ENCODE results near the gene TNF.

Gene TNF

GRCh38 chr6:31533455-31533841 is 41.9 kb upstream of the TNF start:
- Histone ChIP-seq H4K20me1 (ENCODE audit: control insufficient read depth, insufficient read depth, low read depth, low read length) (peaks cover 35% of the 10 kb centered on the region), H3K36me3 (ENCODE audit: control insufficient read depth, low read length) (peaks cover 91% of the 10 kb centered on the region)

GRCh38 chr6:31534011-31534410 is 41.4 kb upstream of the TNF start:
- no peaks in the 10 kb centered on the region for H3K27me3 ChIP-seq (ENCODE audit: control insufficient read depth, low read length)
- peaks cover 12% of the 10 kb centered on the region for H3K4me1 ChIP-seq (ENCODE audit: control insufficient read depth, low read length)
- H4K20me1 ChIP-seq (ENCODE audit: control insufficient read depth, insufficient read depth, low read depth, low read length) = peaks cover 41% of the 10 kb centered on the region
- H3K9me3 ChIP-seq (ENCODE audit: control insufficient read depth, insufficient read depth, low read length) = no peaks in the 10 kb centered on the region
- no peak for TF ChIP-seq EZH2phosphoT487 (IDR thresholded peaks at IDR 0.05; ENCODE audit: borderline replicate concordance, low read length)
- TF ChIP-seq CTCF (IDR thresholded peaks at IDR 0.05; ENCODE audit: low read depth, low read length, poor library complexity, severe bottlenecking) = no peak
- H3K36me3 ChIP-seq (ENCODE audit: control insufficient read depth, low read length) = peaks cover 96% of the 10 kb centered on the region
- no peak overlapping the region for H3K4me3 ChIP-seq (ENCODE audit: low read length)
- H3K79me2 ChIP-seq (ENCODE audit: control insufficient read depth, low read length) = peaks cover 56% of the 10 kb centered on the region
- H3K9me2 ChIP-seq (replicated peaks; ENCODE audit: control insufficient read depth, low read length) = no peaks in the 10 kb centered on the region
- peaks cover 47% of the 10 kb centered on the region for H3F3A ChIP-seq (ENCODE audit: control insufficient read depth, insufficient read depth)
- no peak overlapping the region for H3K4me2 ChIP-seq (ENCODE audit: low read length)
- no peak overlapping the region for H3K27ac ChIP-seq (ENCODE audit: low read depth, low read length)

More at GRCh38 chr6:31533455-31533841, 41.9 kb upstream of the TNF start:
- Histone ChIP-seq H3K27me3 (ENCODE audit: control insufficient read depth, low read length) (no peaks in the 10 kb centered on the region), H3K27ac (ENCODE audit: low read depth, low read length) (no peak overlapping the region), H3K4me1 (ENCODE audit: control insufficient read depth, low read length) (peaks cover 6% of the 10 kb centered on the region), H3K4me2 (ENCODE audit: low read length) (no peak overlapping the region), H3K9me2 (replicated peaks; ENCODE audit: control insufficient read depth, low read length) (no peaks in the 10 kb centered on the region), H3K4me3 (ENCODE audit: low read length) (no peak overlapping the region), H3K9me3 (ENCODE audit: control insufficient read depth, insufficient read depth, low read length) (no peaks in the 10 kb centered on the region), H3F3A (ENCODE audit: control insufficient read depth, insufficient read depth) (peaks cover 51% of the 10 kb centered on the region), H3K79me2 (ENCODE audit: control insufficient read depth, low read length) (peaks cover 51% of the 10 kb centered on the region)
- no peak for TF ChIP-seq EZH2phosphoT487 (IDR thresholded peaks at IDR 0.05; ENCODE audit: borderline replicate concordance, low read length)
- TF ChIP-seq CTCF (IDR thresholded peaks at IDR 0.05; ENCODE audit: low read depth, low read length, poor library complexity, severe bottlenecking) = no peak

- Histone ChIP-seq H3K27me3 (ENCODE audit: control insufficient read depth, low read length) (no peaks in the 10 kb centered on the region), H3K9me2 (replicated peaks; ENCODE audit: control insufficient read depth, low read length) (no peaks in the 10 kb centered on the region), H3K4me1 (ENCODE audit: control insufficient read depth, low read length) (peaks cover 17% of the 10 kb centered on the region), H3F3A (ENCODE audit: control insufficient read depth, insufficient read depth) (peaks cover 47% of the 10 kb centered on the region), H3K4me2 (ENCODE audit: low read length) (no peak overlapping the region), H3K27ac (ENCODE audit: low read depth, low read length) (no peak overlapping the region), H3K9me3 (ENCODE audit: control insufficient read depth, insufficient read depth, low read length) (no peaks in the 10 kb centered on the region), H3K4me3 (ENCODE audit: low read length) (no peak overlapping the region), H3K36me3 (ENCODE audit: control insufficient read depth, low read length) (peaks cover 98% of the 10 kb centered on the region), H3K79me2 (ENCODE audit: control insufficient read depth, low read length) (peaks cover 62% of the 10 kb centered on the region), H4K20me1 (ENCODE audit: control insufficient read depth, insufficient read depth, low read depth, low read length) (peaks cover 47% of the 10 kb centered on the region)
- no peak for TF ChIP-seq EZH2phosphoT487 (IDR thresholded peaks at IDR 0.05; ENCODE audit: borderline replicate concordance, low read length)
- no peak for TF ChIP-seq CTCF (IDR thresholded peaks at IDR 0.05; ENCODE audit: low read depth, low read length, poor library complexity, severe bottlenecking)
These were observed 40.8 kb upstream of the TNF start for GRCh38 chr6:31534521-31535040.
